Globus pallidus (tissue), 1 donor: Measurements from ENCODE around the gene PCDH20.
"Not testable (repeated sequence)": the region's sequence is repeated elsewhere in the genome, so short reads cannot be mapped to it uniquely, and the experiment has no call there.

ENCODE experiments used
- DNase-seq: peaks from one replicate; pipeline ENCODE4 v3.0.0-alpha.2; 2015; ENCODE audit warnings: low spot score

Gene PCDH20, protein sequence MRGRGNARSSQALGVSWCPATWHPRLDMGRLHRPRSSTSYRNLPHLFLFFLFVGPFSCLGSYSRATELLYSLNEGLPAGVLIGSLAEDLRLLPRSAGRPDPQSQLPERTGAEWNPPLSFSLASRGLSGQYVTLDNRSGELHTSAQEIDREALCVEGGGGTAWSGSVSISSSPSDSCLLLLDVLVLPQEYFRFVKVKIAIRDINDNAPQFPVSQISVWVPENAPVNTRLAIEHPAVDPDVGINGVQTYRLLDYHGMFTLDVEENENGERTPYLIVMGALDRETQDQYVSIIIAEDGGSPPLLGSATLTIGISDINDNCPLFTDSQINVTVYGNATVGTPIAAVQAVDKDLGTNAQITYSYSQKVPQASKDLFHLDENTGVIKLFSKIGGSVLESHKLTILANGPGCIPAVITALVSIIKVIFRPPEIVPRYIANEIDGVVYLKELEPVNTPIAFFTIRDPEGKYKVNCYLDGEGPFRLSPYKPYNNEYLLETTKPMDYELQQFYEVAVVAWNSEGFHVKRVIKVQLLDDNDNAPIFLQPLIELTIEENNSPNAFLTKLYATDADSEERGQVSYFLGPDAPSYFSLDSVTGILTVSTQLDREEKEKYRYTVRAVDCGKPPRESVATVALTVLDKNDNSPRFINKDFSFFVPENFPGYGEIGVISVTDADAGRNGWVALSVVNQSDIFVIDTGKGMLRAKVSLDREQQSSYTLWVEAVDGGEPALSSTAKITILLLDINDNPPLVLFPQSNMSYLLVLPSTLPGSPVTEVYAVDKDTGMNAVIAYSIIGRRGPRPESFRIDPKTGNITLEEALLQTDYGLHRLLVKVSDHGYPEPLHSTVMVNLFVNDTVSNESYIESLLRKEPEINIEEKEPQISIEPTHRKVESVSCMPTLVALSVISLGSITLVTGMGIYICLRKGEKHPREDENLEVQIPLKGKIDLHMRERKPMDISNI

DNA sequence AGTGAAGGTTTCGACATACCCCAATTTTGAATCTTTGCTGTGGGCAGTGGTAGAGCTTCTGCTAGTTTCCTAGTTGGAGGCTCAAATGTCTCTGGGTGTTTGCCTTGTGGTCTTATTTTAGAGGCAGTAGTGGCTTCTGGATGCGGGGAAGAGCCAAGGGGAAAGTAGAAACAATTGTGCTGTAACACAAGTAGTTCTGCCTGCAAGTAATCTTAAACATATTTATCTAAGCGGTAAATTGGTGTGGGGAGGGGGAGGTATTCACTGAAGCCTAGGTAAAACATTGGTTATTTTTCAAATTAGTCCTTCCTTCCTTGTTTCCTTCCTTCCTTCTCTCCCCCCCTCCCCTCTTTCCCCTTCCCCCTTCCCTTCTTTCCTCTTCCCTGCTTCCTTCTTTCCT lies at the start of gene PCDH20:
PCDH20 (minus strand) TSS at position 101 of the 400 bp plus-strand sequence. CDS start 691 bp downstream, outside the sequence.
- no peak for DNase-seq

DNA sequence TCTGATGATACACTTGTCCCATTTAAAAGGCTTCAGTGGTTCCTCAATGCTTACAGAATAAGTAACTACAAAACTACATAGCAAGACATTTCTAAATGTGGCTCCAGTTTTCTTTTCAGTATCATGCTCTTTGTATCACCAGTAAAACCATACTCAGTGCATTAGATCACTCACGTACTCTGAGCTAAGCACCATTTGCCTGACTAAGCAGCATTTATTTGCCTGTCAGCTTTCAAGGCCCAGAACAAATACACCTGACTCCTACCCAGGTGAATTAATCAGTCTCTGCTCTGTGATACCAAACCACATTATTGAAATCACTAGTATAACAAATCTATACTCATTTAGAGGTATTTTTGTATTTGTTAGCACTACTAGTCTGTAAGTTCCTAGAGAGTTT lies 47.4 kb upstream of the PCDH20 start:
- DNase-seq: no peak

DNA sequence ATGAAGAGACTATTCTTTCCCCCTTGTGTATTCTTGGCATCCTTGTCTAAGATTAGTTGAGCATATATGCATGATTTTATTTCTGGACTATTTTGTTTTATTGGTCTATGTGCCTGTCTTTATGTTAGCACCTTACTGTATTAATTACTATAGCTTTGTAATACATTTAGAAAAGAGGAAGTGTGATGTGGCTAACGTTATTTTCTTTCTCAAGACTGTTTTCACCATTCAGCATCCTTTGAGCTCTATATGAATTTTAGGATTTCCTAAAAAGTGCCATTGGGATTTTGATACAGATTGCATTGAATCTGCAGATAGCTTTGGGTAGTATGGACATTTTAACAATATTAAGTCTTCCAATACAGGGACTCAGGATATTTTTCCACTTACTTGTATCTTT lies 37.5 kb upstream of the PCDH20 start:
- DNase-seq: no peak

DNA sequence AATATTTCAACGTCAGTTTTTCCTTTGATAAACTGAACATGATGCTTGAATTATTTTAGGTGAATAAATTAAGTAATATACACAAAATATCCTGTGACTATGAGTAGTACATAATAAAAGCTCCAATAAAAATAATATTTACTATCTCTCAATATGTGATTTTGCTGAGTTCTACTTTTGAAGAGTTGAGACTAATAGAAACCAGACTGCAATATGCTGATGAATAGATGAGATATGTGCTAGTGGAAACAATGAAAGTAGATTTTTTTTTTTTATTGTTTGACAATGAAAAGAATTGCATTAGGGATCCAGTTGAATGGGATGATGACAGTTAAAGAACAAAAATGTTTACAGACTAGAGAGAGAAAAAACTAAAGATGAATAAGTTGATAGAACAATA lies 16.4 kb upstream of the PCDH20 start:
- DNase-seq: no peak

DNA sequence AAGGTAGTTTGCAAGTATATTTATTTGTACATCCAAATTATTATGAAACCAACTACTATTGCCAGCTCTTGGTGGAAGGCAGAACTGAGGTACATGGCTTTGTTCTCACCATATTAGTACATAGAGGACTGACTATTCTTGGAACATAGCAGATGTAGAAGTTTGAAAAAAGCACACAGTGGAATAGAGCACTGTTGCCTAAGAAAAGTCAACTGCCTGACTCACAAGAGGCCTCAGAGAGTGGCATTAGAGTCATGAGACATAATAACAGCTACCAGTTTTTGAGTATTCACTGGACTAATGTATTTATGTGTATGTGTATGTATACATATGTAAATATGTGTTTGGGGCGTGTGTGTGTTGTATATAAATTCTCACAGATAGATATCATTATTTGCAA lies 8.3 kb upstream of the PCDH20 start:
- no peak for DNase-seq

DNA sequence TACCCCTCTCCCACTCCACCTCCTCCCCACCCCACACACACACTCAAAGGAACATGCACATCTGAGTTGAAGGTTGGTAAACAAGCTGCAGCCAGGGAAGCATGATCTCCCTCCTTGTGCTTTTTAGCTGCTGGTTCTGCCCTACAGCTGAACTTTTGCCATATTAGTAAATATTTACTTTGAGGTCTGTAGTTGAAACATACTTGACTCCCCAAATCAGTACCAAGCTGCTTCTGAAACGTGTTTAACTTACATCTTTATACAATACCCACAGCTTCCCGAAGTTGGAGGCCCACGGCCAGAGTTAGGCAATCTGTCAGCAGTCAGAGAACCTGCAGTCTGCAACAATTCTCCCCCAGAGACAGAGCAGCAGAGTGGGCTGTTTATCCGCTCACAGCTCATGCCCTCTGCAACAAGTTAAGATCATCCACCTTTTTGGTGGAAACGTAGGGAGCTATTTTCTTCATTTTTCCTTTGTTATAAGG lies 1.5 kb upstream of the PCDH20 start:
- DNase-seq: no peak

DNA sequence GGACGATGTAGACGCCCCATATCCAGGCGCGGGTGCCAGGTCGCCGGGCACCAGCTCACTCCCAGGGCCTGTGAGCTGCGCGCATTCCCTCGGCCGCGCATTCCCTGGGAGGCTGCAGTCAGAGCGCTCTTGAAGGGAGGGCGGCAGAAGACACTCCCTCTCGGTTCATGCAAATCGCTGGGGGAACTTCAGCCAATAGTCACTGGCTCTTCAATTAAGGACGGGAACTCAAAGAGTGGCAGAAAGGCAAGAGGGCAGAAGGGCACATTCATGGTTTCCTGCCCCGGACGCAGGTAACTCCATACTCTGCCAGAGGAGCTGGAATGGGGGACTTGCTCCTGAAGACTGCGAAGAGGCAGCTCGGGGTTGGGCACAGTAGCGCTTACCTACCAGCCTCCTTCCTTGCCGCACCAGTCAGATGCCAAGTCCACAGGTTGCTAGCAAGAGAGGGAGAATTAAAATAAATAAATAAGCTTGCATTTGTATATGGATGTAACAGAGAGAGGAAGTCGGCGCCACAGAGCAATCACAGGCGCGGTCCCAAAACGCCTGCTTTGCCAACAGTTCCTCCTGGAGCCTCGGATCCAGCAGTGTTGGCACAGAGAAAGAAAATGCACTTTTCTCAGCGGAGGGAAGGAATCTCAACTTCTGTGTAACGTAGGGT lies 459 bp downstream of the PCDH20 start:
- peak; percentile 25 for DNase-seq

DNA sequence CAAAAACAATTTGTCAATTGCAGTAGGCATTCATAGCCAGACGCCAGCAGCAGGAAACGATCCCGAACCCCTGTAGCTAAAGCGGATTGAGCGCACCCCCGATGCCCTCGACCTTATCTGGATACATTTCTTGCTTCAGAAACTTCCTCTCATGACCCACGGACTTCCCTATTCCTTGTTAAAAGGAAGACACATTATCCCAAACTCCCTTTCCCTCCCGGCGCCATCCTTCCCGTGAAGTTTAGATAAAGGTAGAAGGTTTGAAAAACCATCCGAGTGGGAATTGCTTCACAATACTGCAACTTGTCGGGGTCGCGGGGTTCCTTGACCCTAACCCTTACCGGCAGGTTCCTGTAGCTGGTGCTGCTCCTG lies 977 bp downstream of the PCDH20 start:
- DNase-seq: no peak

DNA sequence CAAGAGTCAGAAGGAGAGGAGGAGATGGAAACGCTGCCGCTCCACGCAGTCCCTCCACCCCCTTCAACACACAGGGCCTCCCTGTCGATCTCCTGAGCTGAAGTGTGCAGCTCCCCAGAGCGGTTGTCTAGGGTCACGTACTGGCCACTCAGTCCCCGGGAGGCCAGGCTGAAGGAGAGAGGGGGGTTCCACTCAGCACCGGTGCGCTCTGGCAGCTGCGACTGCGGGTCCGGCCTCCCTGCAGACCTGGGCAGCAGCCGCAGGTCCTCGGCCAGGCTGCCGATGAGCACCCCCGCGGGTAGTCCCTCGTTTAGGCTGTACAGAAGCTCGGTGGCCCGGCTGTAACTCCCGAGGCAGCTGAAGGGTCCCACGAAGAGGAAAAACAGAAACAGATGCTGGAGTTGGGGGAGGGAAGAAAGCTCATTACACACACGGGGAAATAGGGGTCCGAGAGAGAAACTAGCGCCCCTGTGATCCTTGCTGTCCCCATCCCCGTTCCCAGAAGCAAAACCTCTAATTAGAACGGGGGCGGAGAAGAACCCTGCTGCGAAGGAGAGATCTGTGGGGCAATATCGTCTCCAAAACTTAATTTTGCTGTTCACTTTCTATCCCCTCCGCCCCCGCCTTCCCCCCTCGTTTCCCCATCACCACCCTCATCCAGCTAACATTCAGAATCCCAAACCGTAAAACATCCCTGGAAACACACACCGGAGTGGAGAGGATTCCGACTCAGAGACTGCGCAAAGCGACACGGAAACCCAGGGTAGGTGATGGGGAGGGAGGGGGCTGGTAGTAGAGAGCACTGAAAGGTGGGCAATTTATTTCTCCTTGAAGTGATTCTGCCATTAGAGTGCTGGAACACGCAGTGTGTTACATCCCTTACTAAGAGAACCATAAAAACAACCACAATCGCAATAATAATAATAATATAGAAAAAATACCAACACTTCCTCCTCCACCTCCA lies 1.8 kb downstream of the PCDH20 start:
- DNase-seq: no peak

DNA sequence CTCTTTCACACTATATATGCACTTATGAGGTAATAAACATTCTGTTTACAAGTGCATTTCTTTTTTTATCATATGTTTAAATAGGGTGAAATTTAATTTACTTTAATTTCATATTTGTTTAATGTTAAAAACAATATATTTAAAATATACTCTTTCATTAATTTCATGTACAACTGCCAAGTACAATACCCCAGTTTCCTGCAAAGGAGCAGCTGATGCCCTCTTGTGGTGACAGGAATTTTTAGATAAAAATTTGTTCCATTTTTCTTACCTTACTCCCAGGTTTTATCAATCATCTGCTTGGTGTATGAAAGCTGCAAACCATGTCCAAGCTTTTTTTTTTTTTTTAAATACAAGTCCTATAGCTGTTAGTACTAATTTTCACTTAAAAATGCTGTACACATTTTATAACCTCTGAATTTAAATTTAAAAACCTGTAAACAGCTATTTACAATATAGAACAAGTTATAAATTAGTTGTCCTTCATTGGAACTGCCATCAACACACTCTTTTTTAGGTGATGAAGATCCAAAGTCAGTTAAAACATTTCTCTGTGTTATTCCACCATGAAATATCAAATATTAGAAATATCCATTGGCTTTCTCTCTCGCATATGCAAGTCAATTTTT lies 4.9 kb downstream of the PCDH20 start:
- peak; percentile 18 for DNase-seq

DNA sequence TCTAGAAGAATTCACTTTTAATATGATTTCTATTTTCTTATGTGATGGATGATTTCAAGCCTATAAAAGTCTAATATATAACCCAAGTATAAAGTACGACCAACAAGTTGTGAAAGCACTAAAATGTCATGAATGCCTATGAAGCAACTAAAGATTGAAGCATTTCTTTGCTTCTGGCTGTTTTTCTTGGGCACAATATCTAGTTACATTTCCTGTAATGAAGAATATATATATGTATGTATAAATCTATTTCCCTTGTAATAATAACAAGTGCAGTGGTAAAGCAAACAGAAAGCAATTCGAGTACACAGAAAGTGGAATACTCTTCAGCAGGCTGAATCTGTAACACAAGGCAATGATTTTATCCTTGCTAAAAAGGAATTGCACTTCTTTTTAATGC lies 5.4 kb downstream of the PCDH20 start:
- DNase-seq: no peak

DNA sequence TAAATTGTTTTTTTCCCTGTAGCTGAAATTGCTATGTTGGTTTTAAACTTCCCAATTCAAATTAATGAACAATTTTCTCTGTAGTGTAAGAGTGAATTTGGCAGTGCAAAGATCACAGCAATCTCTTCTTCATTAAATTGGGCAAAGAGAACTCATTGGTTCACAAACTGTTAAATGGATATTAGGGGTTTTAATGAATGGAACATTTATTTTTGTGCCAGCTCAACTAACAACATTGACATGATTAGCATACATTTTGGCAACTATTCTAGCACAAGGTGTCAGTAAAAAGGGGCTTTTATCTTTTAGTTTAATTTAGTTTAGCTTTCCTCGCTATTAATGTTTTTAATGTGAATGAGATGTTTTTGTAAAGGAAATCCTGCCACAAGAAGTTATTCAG lies 7.1 kb downstream of the PCDH20 start:
- no peak for DNase-seq

DNA sequence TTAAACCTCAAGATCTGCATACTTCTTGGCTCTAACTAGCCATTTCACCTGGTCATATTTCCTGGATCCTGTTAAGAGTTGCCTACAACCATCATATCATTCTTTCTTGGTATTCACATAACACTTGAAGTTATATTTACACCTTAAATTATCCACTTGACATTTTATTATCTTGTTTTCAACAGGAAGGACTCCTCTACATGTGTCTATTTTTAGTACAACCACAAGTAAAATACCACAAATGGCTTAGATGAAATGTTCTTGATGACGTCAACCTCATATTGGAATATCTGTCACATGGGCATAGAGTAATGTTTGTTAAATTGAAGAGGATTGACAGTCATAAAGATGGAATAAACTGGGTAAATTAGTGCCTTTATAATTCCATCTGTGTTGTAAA lies 9.4 kb downstream of the PCDH20 start:
- DNase-seq: no peak

DNA sequence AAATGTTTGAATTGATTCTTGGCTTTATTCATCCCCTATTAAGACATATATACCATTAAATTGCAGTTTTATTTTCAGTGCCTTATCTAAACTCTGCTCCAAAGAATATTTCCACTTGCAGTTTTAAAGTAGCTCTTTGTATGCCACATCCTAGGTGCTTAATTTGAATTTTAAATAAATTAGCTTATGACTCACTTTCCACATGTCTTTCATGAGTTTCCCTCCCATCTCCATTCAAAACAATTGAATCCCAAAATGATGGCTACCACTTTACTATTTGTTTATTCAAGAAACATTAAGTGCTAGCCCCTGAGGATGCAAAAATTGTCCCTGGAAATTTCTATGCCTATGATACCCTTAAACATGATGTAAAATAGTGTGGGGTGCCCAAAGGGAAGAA lies 19.5 kb downstream of the PCDH20 start:
- DNase-seq: no peak

DNA sequence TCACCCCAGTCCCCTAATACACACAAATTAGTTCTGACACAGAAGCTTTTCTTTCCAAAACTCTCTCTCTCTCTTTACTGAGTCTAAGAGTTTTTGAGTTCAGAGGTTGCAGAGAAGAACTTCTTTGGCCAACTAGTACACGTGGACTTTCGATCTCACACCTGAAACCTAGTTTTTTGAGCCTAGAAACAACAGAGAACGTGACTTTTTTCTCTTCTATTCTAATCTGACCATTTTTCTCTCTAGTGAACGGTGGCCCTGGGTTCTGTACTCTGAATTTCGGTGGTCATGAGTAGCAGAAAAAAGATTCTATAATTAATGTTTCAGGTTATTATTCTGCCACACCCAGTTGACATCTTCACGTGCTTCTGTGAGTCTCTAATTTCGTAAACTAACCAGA lies 24.2 kb downstream of the PCDH20 start:
- DNase-seq: no peak

DNA sequence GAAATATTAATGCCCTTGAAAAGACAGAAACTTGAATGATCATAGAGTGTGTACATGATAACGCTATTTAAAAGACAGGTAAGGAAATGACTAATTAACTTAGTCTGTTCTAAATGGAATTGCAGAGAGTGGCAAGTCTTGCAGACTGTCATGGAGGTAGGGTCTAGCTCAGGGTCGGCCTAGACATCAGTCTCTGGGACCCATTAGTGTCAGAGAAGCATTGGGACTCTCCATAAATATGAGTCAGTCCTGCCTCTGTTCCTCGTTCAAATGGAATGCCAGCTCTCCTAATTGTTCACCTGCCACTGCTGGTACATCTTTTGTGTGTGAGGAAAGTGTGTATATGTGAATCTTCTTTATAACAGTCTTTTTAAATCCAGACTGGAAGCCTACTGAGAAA lies 28.0 kb downstream of the PCDH20 start:
- no peak for DNase-seq

DNA sequence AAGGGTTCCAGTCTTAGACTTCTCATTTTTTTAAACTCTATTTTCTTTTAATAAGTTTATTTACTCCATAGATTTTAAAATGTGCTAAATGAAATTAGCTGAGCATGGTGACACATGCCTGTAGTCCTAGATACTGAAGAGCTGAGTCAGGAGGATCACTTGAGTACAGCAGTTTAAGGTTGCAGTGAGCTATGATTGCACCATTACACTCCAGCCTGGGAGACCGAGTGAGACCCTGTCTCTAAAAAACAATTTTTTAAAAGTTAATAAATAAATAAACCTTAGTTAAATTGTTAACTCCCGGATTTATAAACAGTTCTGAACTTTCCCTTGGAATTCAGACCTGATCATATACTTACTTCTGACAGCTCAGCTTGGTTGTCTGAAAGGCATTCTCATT lies 32.5 kb downstream of the PCDH20 start:
- DNase-seq: no peak

DNA sequence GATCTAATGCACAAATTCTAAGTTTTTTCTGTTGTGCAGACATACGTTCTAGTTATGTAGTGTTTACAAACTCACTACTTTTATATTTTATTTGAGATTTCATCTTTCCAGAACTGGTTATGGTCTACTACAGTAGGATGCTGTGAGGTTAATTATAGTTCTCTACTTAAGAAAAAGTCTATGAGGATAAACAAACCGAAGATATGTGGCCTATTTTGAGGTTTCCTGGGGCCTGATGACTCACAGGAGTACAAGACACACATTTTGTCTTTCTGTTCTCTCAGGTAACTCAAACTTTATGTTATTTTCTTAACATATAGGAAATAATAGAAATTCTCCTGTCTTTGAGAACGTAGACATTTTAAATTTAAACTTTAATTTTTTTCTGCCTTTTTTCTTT lies 45.1 kb downstream of the PCDH20 start:
- no peak for DNase-seq

DNA sequence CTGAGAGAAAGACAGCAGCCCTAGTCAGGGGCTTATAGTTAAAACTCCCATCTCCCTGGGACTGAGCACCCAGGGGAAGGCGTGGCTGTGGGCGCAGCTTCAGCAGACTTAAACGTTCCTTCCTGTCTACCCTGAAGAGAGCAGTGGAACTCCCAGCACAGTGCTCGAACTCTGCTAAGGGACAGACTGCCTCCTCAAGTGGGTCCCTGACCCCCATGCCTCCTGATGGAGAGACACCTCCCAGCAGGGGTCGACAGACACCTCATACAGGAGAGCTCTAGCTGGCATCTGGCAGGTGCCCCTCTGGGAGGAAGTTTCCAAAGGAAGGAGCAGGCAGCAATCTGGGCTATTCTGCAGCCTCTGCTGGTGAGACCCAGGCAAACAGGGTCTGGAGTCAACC lies 51.0 kb downstream of the PCDH20 start:
- DNase-seq: not testable (repeated sequence)

DNA sequence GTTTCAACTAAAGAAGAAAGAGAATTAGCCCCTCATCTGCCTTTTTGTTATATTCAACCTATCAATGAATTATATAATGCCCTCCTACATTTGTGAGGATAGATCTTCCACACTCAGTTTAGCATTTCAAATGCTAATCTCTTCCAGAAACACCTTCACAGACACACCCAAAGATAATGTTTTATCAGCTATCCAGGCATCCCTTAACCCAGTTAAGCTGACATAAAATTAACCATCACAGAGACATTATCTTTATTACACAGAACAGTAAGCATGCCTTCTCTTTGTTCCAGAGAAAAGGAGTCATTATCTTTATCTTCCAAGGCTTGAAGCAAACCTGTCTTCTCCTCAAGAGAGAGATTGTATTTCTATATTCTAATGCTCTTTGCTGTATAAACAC lies 53.1 kb downstream of the PCDH20 start:
- no peak for DNase-seq
